HL-60 (cell line): Measurements from ENCODE around the gene UBE2D3.

ENCODE experiments used
- CTCF ChIP-seq: IDR thresholded peaks from one replicate; pipeline ENCODE4 v1.5.1; 2011; ENCODE audit warnings: low read length, control low read depth, inconsistent platforms; ENCODE audit not compliant: insufficient read depth
- GABPA ChIP-seq: IDR thresholded peaks from 2 replicates; pipeline ENCODE4 v1.6.1; 2012; ENCODE audit warnings: low read depth
- POLR2AphosphoS5 ChIP-seq: IDR thresholded peaks from 2 replicates; pipeline ENCODE4 v1.6.1; 2012; ENCODE audit warnings: low read depth
- REST ChIP-seq: IDR thresholded peaks from 2 replicates; pipeline ENCODE4 v1.6.1; 2012; ENCODE audit warnings: low read depth; ENCODE audit not compliant: insufficient replicate concordance
- SPI1 ChIP-seq: IDR thresholded peaks from 2 replicates; pipeline ENCODE4 v1.6.1; 2012; ENCODE audit warnings: low read depth, mild to moderate bottlenecking, borderline replicate concordance

GRCh38 chr4:102847687-102848086 is 20.3 kb upstream of the UBE2D3 start:
- TF ChIP-seq CTCF = no peak
- no peak for TF ChIP-seq REST
- TF ChIP-seq POLR2AphosphoS5 = no peak
- TF ChIP-seq GABPA = no peak
- TF ChIP-seq SPI1 = no peak
